Panc1 (cell line): Measurements from ENCODE around the gene FKBP2.

ENCODE experiments used
- POLR2AphosphoS5 ChIP-seq: IDR thresholded peaks from 2 replicates; pipeline ENCODE4 v1.6.1; 2012; ENCODE audit warnings: mild to moderate bottlenecking, low read depth, low read length, moderate library complexity
- SIN3A ChIP-seq: IDR thresholded peaks from 2 replicates; pipeline ENCODE4 v1.6.1; 2012; ENCODE audit warnings: low read depth, mild to moderate bottlenecking, low read length, moderate library complexity, borderline replicate concordance; ENCODE audit not compliant: insufficient read depth
- TF ChIP-seq, protein P1 (sequence below): fragments of 450-650 bp; IDR thresholded peaks from 2 replicates; pipeline ENCODE4 v1.5.1; 2017; ENCODE audit warnings: mild to moderate bottlenecking

DNA sequence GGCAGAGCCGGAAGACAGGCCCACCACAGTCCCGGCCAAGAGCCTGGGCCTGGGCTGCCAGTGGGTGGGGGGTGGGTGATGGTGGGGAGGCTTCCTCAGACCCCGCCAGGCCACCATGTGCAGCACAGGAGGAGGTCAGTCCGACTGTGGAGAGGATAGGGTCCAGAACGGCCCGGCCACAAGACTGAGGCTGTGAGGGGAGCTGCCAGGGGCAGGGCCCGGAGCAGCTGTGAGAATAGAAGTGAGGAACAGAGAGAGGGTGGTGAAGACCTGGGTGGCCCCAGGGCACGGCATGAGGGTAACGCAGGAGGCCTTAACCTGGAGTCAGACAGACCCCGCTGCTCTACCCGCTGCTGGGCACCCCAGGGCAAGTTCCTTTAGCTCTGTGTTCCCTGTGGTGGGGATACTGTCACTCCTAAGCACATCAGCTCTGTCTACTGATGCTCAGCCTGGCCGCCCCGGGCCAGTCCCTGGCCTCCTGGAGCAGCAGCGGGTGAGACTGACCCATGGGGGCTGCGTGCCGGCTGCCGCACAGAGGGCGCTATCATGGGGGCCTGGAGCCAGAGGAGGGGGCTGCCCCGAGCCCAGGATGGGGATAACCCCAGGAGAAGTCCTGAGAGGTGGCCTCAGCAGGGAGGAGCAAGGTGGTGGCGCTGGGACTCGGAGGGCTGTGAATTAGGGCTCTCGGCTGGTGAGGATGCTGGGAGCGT lies 32.7 kb upstream of the FKBP2 start:
- TF ChIP-seq POLR2AphosphoS5 (no peak), SIN3A (no peak)
- TF ChIP-seq, protein P1, sequence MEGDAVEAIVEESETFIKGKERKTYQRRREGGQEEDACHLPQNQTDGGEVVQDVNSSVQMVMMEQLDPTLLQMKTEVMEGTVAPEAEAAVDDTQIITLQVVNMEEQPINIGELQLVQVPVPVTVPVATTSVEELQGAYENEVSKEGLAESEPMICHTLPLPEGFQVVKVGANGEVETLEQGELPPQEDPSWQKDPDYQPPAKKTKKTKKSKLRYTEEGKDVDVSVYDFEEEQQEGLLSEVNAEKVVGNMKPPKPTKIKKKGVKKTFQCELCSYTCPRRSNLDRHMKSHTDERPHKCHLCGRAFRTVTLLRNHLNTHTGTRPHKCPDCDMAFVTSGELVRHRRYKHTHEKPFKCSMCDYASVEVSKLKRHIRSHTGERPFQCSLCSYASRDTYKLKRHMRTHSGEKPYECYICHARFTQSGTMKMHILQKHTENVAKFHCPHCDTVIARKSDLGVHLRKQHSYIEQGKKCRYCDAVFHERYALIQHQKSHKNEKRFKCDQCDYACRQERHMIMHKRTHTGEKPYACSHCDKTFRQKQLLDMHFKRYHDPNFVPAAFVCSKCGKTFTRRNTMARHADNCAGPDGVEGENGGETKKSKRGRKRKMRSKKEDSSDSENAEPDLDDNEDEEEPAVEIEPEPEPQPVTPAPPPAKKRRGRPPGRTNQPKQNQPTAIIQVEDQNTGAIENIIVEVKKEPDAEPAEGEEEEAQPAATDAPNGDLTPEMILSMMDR: no peak
